GM12865 (cell line): ENCODE measurements around the gene MAP4K2.

Experiments used
- DNase-seq: peaks from one replicate; pipeline ENCODE4 v3.0.0; 2010; ENCODE audit warnings: low read depth
- H3K4me3 ChIP-seq: 2 replicates; pipeline ENCODE4 v1.5.1; 2011; ENCODE audit warnings: mild to moderate bottlenecking, low read depth, low read length, control low read depth
- TF ChIP-seq, protein P1 (sequence below): IDR thresholded peaks from 2 replicates; pipeline ENCODE4 v1.5.1; 2011; ENCODE audit warnings: low read length, control low read depth, low read depth, inconsistent platforms; ENCODE audit not compliant: insufficient read depth; ENCODE audit errors: missing control alignments

MAP4K2 gene

DNA sequence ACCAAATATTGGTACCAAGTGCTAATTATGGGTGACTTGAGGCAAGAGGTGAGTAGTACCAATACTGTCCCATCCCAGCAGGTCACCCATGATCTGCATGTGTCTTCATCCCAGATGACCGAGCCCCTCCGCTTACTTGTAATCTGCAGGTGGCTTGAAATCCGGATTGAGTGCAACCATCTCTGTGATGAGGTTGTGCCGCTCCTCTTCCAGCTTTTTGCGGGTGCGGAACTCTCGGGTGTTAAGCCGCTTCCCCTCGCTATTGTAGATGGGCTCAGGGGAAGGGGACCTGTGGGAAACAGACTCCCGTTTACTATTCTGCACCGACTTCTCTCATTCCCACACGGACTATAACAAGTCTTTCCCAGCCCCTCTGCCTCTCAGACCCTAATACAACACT is 32.9 kb downstream of the MAP4K2 start:
- no peak overlapping the region for H3K4me3 ChIP-seq
- TF ChIP-seq, protein P1, sequence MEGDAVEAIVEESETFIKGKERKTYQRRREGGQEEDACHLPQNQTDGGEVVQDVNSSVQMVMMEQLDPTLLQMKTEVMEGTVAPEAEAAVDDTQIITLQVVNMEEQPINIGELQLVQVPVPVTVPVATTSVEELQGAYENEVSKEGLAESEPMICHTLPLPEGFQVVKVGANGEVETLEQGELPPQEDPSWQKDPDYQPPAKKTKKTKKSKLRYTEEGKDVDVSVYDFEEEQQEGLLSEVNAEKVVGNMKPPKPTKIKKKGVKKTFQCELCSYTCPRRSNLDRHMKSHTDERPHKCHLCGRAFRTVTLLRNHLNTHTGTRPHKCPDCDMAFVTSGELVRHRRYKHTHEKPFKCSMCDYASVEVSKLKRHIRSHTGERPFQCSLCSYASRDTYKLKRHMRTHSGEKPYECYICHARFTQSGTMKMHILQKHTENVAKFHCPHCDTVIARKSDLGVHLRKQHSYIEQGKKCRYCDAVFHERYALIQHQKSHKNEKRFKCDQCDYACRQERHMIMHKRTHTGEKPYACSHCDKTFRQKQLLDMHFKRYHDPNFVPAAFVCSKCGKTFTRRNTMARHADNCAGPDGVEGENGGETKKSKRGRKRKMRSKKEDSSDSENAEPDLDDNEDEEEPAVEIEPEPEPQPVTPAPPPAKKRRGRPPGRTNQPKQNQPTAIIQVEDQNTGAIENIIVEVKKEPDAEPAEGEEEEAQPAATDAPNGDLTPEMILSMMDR: no peak
- no peak for DNase-seq

- TF ChIP-seq, protein P1: no peak
- no peak overlapping the region for H3K4me3 ChIP-seq
- DNase-seq: no peak
Measured at GRCh38 chr11:64769283-64769682, 33.7 kb downstream of the MAP4K2 start.

DNA sequence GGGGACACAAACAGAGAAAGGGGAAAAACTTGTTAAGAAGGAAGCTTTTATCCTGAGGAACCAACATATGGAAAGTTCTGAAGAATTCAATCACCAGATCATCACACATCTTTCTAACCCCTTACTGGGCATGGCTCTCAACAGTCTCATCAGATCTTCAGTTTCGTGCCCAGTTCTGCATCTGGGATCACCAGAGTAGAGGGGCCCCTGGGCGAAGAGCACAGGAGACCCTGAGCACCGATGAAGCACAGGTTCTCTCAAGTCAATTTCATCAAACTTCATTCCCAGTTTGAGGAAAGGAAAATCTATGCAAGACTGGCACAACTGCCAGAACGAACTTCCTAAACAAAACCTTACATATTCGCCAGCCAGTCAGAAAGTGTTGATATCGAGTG is 34.7 kb downstream of the MAP4K2 start:
- TF ChIP-seq, protein P1: no peak
- no peak overlapping the region for H3K4me3 ChIP-seq
- DNase-seq: no peak

GRCh38 chr11:64767344-64768299 is 35.4 kb downstream of the MAP4K2 start:
- no peak overlapping the region for H3K4me3 ChIP-seq
- peak; percentile 81 for DNase-seq
- TF ChIP-seq, protein P1: peak; percentile 81

DNA sequence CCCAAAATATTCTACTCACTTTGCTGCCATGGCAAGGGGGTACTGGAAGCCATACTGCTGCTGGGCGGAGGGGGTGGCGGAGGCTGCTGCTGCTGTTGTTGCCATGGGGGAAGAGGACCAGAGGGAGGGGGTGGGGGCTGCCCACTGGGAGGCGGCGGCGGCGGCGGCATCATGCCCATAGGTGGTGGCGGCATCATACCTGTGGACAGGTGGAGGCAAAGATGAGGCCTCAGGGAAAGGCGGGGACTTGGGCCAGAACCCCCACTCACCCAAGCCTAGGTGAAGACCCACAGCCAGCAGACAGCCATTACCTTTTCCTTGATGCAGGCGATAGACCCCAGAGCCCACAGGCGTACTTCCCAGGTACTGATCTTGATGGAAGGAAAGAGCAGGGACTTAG is 36.1 kb downstream of the MAP4K2 start:
- H3K4me3 ChIP-seq: no peak overlapping the region
- TF ChIP-seq, protein P1: no peak
- no peak for DNase-seq

DNA sequence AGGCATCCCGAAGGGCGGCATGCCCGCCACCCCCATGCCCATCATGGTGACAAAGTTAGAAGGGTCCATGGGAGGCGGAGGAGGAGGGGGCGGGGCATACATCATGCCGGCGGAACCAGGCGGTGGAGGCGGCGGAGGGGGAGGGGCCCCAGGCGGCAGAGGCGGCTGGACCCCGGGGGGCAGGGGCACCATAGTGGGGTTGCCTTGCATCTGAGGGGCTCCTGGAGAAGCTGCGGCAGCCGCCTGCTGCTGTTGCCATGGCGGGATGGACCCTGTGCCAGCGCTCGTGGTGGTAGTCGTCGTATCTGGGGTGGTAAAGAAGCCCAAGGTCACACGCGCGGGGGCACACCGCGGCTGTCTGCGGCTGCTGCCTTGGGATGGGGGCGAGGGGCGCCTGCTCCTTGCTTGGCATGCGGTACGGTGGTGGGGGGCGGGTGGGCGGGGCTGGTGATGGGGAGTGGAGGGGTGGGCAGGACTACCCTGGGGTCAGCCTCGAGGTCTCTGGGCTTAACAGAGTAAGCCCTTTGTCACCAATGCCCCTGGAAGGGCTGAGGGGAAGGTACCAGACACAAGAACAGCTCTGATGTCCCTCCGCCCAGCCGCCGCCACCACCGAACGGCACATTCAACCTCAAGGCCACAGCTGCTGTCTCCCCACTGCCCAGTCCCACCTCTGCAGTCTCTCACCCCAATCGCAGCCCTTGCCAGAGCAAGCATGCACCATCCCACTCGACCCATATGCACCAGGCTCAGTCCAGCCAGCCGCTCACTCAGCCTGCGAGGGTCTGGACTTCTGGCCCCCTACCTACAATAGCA is 37.0 kb downstream of the MAP4K2 start:
- no peak overlapping the region for H3K4me3 ChIP-seq
- TF ChIP-seq, protein P1: no peak
- no peak for DNase-seq
